Left hindlimb (tissue), 1 donor: ENCODE results near the gene DYSF.

Experiments used
- DNase-seq: peaks from one replicate; pipeline ENCODE4 v3.0.0-alpha.2; 2018

DYSF gene

DNA sequence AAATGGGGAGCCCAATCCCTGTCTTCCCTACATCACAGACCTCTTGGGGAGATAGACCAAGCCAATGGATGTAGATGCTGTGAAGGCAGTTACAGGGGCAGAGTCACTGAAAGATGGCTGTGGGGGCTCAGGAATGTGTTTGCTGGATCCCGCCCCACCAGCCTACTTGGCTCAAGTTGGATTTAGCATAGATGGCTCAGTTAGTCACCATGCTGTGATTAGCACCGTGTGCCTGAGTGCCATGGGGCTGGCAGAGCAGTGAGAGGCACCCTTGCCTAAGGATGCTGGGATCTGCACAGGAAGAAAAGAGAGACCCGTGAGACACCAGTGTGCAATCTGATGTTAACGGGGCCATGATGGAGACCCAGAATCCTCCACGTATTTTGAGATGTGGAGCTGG lies 228.3 kb downstream of the DYSF start:
- DNase-seq = no peak

- peak; percentile 20 for DNase-seq
Measured at GRCh38 chr2:71682341-71682740, 229.0 kb downstream of the DYSF start.

GRCh38 chr2:71683070-71683469 lies 229.7 kb downstream of the DYSF start:
- DNase-seq = peak; percentile 25

DNA sequence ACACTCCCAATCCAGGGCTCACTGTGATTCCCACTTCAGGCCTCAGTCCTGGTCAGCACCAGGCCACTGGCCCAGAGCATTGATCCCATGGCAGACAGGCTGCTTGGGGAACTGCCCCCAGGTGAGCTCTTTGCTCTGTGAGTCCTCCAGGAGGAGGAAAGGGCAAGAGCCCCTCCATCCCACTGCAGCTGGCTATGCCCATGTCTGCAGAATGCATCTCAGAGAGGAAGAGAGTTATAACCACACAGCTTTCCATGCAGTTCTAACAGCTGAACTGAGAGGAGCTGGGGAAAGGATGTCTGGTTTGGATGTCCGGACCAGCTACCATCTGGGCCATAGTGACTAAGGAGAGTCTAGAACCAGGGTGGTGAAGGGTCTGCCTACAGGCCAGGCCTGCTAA lies 230.3 kb downstream of the DYSF start:
- peak; percentile 2 for DNase-seq

DNA sequence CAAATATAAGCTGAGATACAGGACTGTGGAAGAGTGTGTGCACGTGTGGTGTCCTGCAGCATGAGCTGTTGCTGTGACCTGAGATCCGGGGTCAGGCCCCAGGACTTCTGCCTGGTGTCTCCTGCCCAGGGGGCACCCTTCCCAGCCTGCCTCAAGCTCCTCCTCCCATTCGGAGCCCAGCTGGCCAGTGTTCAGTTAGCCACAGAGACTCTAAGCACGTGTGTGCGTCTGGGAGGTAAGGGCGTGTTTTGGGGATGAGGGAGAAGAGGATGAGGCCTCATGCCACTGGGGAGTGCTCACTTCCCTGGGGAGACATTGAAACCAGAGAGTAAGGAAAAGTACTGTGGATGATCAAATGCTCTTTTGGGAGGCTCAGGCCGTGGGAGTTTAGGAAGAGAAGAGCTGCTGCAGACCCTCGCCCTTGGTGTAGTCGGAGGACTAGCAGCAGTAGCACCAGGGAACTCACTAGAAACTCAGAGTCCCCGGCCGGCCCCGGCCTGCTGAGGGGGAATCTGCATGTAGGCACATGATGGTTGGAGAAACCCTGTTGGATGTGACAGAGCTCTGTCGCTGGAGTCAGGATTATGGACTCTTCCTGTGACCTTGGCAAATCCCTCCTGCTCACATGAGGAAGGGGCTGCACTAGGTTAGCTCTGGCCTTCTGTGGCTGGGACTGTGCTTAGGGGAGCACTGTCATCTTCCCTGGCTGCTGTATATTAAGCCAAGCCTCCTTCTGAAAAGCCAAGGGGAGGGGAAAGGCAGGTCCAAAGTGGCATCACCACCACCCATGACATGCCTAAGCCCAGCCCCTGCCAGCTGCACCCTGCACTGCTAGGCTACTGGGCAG lies 231.1 kb downstream of the DYSF start:
- DNase-seq = peak; percentile 22

GRCh38 chr2:71685073-71685848 lies 231.9 kb downstream of the DYSF start:
- DNase-seq = peak; percentile 80

DNA sequence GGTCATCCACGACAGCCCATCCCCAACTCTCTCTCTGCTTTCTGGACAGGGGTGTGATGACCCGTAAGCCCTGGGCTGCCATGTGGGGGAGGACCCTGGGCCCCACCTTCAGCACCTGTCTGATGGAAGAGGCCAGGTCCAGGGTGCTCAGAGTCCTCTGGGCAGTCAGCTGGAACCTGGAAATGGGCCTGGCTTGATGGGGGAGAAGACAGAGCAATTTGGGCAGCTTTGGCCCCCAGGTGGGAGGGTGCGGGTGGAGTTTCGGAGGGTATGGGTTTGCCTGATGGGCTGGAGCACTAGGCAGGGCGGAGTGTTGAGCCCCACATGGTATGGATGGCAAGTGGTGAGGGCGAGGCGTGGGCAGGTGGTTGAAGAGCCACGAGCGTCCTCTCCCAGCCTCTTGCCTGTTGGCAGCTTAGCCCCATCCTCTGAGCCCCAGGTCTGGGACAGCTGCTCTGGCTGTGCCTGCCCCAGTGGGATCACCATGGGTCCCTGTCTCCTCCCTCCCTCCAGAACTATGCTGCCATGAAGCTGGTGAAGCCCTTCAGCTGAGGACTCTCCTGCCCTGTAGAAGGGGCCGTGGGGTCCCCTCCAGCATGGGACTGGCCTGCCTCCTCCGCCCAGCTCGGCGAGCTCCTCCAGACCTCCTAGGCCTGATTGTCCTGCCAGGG lies 232.7 kb downstream of the DYSF start:
- DNase-seq = peak; percentile 28

- DNase-seq = peak; percentile 12
Measured at GRCh38 chr2:71686781-71687180, 233.4 kb downstream of the DYSF start.

- peak; percentile 29 for DNase-seq
Measured at GRCh38 chr2:71687412-71687811, 234.1 kb downstream of the DYSF start.

GRCh38 chr2:71688530-71688929 lies 235.2 kb downstream of the DYSF start:
- DNase-seq = peak; percentile 26

- peak; percentile 9 for DNase-seq
Measured at GRCh38 chr2:71689393-71689792, 236.0 kb downstream of the DYSF start.

DNA sequence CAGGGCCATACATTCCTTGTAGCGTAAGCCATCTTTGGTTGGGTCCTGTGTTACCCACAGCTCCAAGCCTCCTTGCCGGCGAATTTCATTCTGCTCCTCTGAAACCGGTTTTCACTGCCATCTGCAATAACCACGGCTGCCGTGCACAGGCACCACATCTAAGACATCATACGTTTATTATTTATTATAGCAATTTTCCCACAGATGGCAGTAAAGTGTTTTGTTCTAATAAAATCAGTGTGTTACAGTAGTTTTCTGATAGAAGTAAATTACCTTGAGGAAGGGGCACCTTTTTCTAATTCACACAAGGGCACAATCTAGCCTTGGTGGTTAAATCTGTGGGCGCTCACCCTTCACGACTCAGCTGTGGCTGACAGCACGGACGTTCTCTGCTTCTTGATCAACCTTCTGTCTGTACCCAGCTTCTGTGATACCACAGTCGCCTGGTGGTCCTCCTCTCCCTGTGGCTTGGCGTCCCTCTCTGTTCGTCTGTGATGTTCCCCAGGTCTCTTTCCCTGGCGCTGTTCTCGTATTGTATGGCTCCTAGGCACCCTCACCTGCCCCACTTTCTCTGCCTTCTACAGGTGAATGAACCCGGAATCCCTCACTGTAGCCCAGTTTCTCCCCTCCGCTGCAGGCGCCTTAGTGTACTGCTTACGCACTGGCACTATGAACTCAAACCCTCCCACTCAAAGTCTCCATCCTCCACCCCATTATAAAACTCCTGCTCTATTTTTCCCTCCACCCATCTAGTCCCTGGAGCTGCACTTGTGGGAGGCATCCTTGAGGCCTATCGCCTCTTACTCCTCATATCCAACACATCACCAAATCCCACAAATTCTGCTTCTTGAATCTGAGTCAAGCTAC lies 236.8 kb downstream of the DYSF start:
- DNase-seq = no peak

GRCh38 chr2:71690876-71691475 lies 237.6 kb downstream of the DYSF start:
- peak; percentile 13 for DNase-seq

DNA sequence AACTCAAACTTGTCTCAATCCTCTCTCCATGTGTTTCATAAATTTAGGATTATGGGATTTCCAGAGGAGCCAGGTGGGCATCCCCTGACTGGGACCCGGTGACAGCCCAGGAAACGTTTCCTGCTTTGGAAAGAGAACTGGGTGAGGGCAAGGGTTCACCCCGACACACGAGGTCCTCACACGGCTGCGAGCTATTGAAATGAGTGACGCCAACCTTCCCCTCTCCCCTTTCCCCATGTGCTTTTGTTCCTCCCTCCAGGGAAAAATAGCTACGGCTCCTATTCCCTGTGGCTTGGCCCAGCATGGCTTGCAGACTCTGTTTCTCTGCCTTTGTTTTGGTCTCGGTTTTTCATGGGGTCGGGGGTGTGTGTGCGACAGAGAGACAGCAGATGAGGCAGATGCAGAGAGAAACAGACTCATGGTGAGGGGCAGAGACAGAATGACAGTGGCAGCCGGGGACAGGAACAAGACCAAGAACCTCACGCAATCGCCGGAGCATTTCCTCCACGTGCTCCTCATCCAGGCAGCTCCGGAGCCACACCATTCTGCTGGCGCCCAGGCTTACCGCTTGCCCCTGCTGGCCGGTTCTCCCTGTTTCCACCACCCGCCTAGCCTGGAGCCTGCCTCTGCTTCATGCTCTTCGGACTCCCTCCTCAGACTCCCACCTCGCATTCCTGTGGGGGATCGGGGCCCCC lies 238.5 kb downstream of the DYSF start:
- peak; percentile 51 for DNase-seq

DNA sequence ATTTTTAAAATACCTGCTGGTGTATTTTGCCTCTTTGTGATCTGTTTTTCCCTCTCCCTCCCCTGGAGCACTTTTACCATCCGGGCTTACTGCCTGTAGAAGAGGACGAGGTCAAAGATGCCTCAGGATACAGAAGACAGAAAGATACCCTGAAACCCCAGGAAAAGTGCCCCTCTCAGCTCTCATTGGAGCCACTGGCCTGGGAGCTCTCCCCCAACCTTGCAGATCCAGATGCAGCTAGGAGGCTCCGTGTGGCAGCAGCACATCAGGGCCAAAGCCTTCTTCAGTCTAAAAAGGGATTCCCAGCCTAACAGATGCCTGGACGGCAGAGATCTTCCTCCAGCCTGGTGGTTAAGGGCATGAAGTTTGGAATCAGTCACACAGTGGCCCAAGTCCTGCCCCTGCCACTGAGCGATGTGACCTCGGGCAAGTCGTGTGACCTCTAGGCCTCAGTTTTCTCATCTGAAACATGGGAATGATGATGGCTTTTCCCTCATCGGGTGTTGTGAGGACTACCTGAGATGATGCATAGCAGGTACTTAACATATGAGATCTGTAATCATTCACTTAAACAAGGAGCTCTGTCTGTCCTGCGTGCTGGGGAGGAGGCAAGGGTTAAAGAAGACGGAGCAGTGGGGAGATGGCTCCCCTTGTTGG lies 239.4 kb downstream of the DYSF start:
- peak; percentile 6 for DNase-seq

GRCh38 chr2:71693286-71694270 lies 240.2 kb downstream of the DYSF start:
- DNase-seq = peak; percentile 47

GRCh38 chr2:71694501-71695234 lies 241.3 kb downstream of the DYSF start:
- peak; percentile 19 for DNase-seq

DNA sequence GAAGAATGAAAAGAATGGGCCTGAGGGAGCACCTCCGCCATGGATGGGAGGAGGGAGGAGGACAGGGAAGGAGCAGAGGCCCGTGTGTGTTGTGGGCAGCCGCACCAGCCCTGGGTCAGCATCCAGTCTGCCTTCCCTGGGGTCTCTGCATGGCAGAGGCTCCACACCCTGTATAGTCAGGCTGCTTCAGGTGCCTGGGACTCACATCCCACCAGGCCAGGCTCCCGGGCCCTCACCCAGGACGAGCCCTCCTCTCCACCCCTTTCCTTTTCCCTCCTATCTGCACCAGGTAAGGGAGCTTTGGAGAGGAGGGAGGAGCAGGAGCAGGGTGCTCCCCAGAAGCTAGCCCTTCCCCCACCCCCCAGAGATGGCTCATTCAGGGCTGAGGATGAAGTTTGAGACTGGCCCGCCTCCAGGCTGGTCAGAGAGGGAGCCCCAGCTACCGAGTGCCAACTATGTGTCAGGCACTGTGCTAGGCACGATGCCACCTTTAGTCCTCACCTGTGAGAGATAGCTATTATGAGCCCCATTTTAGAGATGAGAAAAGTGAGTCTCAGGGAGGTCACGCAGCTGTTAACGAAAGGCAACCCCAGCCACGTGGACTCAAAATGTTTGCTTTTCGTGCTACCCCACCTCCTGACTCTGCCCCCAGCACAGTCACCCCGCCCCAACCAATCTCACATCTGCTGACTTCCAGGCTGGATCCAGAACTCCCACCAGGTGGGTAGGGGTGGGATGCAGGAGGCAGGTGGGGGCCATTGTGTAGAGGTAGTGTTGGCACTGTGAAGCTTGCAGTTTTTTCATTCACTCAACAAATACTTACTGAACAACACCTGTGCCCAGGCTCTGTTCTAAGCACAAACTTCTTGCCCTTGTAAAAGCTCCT lies 242.1 kb downstream of the DYSF start:
- peak; percentile 24 for DNase-seq
